AG04449 (cell line): Measurements from ENCODE around the gene MAN1C1.
"Not testable (repeated sequence)": the region's sequence is repeated elsewhere in the genome, so short reads cannot be mapped to it uniquely, and the experiment has no call there.

Experiments
- CTCF ChIA-PET: fragments of 350-600 bp; formaldehyde crosslinking; extraction: SDS; loops from one replicate; lab custom pipeline; 2021; ENCODE audit warnings: antibody characterized with exemption; lab: Yijun Ruan, JAX
- POLR2A ChIA-PET: fragments of 400-600, 350-600 bp; formaldehyde crosslinking; extraction: SDS; loops from one replicate; lab custom pipeline; 2020; ENCODE audit warnings: antibody characterized with exemption, inconsistent platforms; lab: Yijun Ruan, JAX
- DNase-seq: peaks from one replicate; pipeline ENCODE4 v3.0.0-alpha.2; 2010; ENCODE audit warnings: low read depth, low spot score
- H3K4me3 ChIP-seq: 2 replicates; pipeline ENCODE4 v1.5.1; 2011; ENCODE audit warnings: low read depth, mild to moderate bottlenecking, control low read depth, low read length
- TF ChIP-seq, protein P1 (sequence below): IDR thresholded peaks from one replicate; pipeline ENCODE4 v1.5.1; 2011; ENCODE audit warnings: mild to moderate bottlenecking, moderate library complexity, low read length, control low read depth, inconsistent platforms; ENCODE audit not compliant: insufficient read depth; ENCODE audit errors: missing control alignments

MAN1C1 gene

DNA sequence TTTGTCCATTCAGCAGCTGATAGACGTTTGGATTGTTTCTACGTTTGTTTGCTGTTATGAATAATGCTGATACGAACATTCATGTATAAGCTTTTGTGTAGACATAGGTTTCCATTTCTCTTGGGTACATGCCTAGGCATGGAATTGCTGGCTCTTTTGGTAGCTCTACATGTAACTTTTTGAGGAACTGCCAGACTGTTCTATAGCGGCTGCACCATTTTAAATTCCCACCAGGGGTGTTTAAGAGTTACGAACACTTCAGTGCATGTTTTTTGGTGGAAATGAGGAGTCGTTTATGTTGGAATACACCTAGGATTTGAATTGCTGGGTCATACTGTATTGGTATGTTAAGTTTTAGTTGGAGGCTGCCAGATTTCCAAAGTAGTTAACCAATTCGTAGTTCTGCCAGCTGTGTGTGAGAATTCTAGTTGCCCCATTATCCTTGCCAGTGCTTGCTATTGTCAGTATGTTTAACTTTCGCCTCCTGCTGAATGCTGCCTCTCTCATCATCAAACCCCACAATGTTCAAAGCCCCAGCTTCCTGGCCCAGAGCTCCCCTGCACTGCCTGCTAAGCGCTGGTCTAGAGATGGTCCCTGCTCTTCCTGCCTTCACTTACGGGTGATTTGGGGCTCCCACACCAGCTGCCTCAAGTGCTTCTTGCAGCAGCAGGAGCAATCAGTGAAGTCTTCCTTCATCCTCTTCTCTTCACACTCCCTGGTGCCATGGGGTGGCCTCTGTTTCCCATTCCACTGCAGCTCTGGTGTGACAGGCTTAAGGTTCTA, 81.0 kb downstream of the MAN1C1 start:
- CTCF ChIA-PET: interaction anchor here (1.1 to 1.3 kb wide), 2 partner anchors 62 to 100 kb away, joined by 3 read pairs; no protein-coding TSS in a partner anchor
- TF ChIP-seq, protein P1, sequence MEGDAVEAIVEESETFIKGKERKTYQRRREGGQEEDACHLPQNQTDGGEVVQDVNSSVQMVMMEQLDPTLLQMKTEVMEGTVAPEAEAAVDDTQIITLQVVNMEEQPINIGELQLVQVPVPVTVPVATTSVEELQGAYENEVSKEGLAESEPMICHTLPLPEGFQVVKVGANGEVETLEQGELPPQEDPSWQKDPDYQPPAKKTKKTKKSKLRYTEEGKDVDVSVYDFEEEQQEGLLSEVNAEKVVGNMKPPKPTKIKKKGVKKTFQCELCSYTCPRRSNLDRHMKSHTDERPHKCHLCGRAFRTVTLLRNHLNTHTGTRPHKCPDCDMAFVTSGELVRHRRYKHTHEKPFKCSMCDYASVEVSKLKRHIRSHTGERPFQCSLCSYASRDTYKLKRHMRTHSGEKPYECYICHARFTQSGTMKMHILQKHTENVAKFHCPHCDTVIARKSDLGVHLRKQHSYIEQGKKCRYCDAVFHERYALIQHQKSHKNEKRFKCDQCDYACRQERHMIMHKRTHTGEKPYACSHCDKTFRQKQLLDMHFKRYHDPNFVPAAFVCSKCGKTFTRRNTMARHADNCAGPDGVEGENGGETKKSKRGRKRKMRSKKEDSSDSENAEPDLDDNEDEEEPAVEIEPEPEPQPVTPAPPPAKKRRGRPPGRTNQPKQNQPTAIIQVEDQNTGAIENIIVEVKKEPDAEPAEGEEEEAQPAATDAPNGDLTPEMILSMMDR: no peak
- DNase-seq: no peak
- H3K4me3 ChIP-seq: no peak overlapping the region
- POLR2A ChIA-PET: no interaction called here

DNA sequence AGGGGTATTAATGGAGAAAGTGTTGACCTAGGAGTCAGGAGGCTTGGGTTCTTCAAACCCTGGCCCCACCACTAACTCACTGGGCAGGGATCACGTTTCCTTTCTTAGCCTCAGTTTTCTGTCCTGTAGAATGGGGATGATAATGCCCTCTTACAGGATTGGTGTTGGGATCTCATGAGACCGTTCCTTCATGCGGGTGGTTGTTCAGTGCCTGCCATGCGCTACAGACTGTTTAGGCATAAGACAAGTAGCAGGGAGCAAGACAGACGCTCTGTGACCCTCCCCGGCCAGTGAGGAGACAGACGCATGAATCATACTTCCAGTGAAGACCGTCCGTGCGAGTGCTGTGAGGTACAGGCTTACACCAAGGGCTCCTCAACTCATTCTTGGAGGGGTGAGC, 81.7 kb downstream of the MAN1C1 start:
- H3K4me3 ChIP-seq: no peak overlapping the region
- TF ChIP-seq, protein P1: no peak
- POLR2A ChIA-PET: no interaction called here
- DNase-seq: no peak
- CTCF ChIA-PET: interaction anchor here (1.3 kb wide), 1 partner anchor 100 kb away, joined by 3 read pairs; no protein-coding TSS in a partner anchor

DNA sequence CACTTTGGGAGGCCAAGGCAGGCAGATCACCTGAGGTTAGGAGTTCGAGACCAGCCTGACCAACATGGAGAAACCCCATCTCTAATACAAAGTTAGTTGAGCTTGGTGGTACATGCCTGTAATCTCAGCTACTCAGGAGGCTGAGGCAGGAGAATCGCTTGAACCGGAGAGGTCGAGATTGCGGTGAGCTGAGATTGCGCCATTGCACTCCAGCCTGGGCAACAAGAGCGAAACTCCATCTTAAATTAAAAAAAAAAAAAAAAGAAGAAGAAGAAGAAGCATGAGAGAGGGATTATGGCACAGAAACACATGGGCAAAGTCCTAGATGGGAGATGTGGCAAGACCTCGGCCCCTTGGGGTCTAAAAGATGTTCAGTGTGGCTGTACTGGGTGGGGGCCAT, 82.5 kb downstream of the MAN1C1 start:
- H3K4me3 ChIP-seq, DNase-seq, POLR2A ChIA-PET: not testable (repeated sequence)
- CTCF ChIA-PET: interaction anchor here (0.7 to 1.0 kb wide), 2 partner anchors 11 to 90 kb away, joined by 3 read pairs; no protein-coding TSS in a partner anchor

DNA sequence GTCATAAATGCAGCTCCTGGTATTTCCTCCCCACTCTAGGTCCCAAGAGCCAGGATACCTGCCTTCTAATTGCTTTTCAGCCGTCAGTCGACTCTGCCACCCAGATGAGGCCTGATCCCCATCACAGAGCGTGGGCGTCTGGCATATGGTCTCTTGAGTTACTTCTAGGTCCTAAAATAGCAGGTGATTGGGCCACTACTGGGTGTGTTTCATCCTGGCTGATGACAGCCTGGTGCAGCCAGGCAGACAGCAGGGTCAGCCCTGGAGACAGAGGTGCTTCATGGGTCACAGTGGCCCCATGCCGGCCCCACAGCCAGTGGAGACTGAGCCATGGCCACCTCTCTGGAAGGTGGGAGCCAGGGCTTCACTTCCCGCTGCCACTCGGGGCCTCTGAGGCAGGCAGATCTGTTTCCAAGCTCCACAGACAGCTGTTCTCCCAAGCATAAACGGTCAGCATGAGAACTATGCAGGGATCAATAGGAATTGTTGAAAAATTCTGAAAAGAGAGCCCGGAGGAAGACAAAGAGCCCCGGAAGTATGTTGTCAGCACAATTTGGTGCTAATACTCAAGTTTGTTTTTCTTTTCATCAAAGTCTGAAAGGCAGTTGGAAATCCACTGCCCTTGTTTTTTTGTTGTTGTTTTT, 83.0 kb downstream of the MAN1C1 start:
- ChIA-PET CTCF (interaction anchor here (0.7 to 1.0 kb wide), 2 partner anchors 12 to 91 kb away, joined by 3 read pairs; no protein-coding TSS in a partner anchor), POLR2A (no interaction called here)

DNA sequence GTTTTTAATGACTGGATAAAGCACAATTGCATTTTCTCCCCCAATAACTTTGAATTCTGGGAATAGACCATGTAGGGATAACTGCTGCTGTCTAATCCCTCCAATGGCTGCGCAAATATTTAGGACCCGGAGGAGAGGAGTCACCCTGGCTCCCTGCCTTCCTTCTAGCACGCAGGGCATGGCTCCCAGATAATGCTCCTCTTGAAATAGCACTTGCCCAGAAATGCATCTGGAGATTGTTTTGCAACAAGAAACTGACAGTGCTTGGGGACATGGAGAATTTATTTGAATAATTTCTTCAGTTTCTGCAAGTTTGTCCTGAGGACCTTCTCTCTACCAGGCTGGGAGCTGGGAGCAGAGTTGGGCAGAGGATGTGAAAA, 83.5 kb downstream of the MAN1C1 start:
- ChIA-PET CTCF (no interaction called here), POLR2A (no interaction called here)
- TF ChIP-seq, protein P1: no peak
- H3K4me3 ChIP-seq: no peak overlapping the region
- no peak for DNase-seq

More for the DNA sequence above, 83.0 kb downstream of the MAN1C1 start:
- DNase-seq: no peak
- TF ChIP-seq, protein P1: no peak
- no peak overlapping the region for H3K4me3 ChIP-seq

DNA sequence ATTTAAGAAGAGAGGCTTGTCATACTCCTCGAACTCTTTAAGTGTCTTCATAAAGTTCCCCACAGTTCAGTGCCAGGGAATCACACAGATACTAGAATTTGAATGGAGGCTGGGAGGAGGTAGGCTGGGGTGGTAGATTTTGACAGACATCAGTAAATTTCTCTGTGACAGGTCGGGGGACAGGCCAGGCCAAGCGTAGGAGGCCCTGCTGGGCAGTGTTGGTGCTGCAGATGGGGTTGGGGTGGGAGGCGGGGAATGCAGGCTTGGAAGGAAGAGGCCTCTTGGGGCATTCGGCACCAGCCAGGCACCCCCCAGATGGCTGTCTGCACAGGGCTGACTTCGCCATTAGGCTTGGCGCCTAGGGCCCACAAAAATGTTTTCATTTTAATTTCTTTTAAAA, 84.0 kb downstream of the MAN1C1 start:
- TF ChIP-seq, protein P1: peak; percentile 17
- ChIA-PET POLR2A (no interaction called here), CTCF (no interaction called here)
- H3K4me3 ChIP-seq: no peak overlapping the region
- no peak for DNase-seq
